ENCODE measurements around the gene TUBB1.
A peak's percentile ranks its signal among the peaks of the same experiment; 100 is the strongest.

Gene TUBB1

GRCh38 chr20:59046862-59047261 lies 27.6 kb downstream of the TUBB1 start:
- DNase-seq, result no peak

GRCh38 chr20:59047938-59048680 lies 28.9 kb downstream of the TUBB1 start:
- no peak for DNase-seq

GRCh38 chr20:59048681-59049030 lies 29.4 kb downstream of the TUBB1 start:
- no peak for DNase-seq

GRCh38 chr20:59050437-59050836 lies 31.2 kb downstream of the TUBB1 start:
- DNase-seq, result no peak

GRCh38 chr20:59051666-59052185 lies 32.5 kb downstream of the TUBB1 start:
- no peak for DNase-seq

- peak; percentile 38 for DNase-seq
Measured at GRCh38 chr20:59055302-59055701, 36.1 kb downstream of the TUBB1 start.

- no peak for DNase-seq
Measured at GRCh38 chr20:59062081-59062480, 42.9 kb downstream of the TUBB1 start.

- no peak for DNase-seq
Measured at GRCh38 chr20:59063358-59064213, 44.4 kb downstream of the TUBB1 start.

- no peak for DNase-seq
Measured at GRCh38 chr20:59064214-59064722, 45.0 kb downstream of the TUBB1 start.

- DNase-seq, result no peak
Measured at GRCh38 chr20:59068534-59068933, 49.3 kb downstream of the TUBB1 start.

GRCh38 chr20:59069026-59069425 lies 49.8 kb downstream of the TUBB1 start:
- no peak for DNase-seq

- DNase-seq, result no peak
Measured at GRCh38 chr20:59071216-59071615, 52.0 kb downstream of the TUBB1 start.

- DNase-seq, result no peak
Measured at GRCh38 chr20:59073582-59073981, 54.4 kb downstream of the TUBB1 start.

- no peak for DNase-seq
Measured at GRCh38 chr20:59074456-59074855, 55.2 kb downstream of the TUBB1 start.

- DNase-seq, result no peak
Measured at GRCh38 chr20:59075934-59076508, 56.8 kb downstream of the TUBB1 start.

Data from hematopoietic multipotent progenitor cell treated with erythropoietin and hydrocortisone succinate and interleukin-3 and kit ligand, for 8 days (in vitro differentiated cells).